DOHH2 (cell line): ENCODE measurements around the gene SUN1.

ENCODE experiments used
- H3F3A ChIP-seq: fragments of 200-600 bp; sonication (generic), shearing (Covaris generic); 2 replicates; pipeline ENCODE4 v1.6.0; 2016; ENCODE audit warnings: antibody characterized with exemption, mild to moderate bottlenecking; ENCODE audit not compliant: control insufficient read depth, insufficient read depth
- H3K27ac ChIP-seq: fragments of 200-600 bp; sonication (generic); 2 replicates; pipeline ENCODE4 v1.5.1; 2014; ENCODE audit warnings: low read depth, mild to moderate bottlenecking, low read length, moderate library complexity
- H3K27me3 ChIP-seq: fragments of 200-600 bp; sonication (generic); 2 replicates; pipeline ENCODE4 v1.6.1; 2014; ENCODE audit warnings: mild to moderate bottlenecking, low read length, mixed read lengths; ENCODE audit not compliant: control insufficient read depth
- H3K36me3 ChIP-seq: fragments of 200-600 bp; sonication (generic); 2 replicates; pipeline ENCODE4 v1.6.1; 2014; ENCODE audit warnings: mild to moderate bottlenecking, low read length, moderate library complexity, mixed read lengths; ENCODE audit not compliant: control insufficient read depth
- H3K4me1 ChIP-seq: fragments of 200-600 bp; sonication (generic); 2 replicates; pipeline ENCODE4 v1.6.1; 2014; ENCODE audit warnings: mild to moderate bottlenecking, low read length, mixed read lengths; ENCODE audit not compliant: control insufficient read depth
- H3K4me2 ChIP-seq: fragments of 200-600 bp; sonication (generic); 2 replicates; pipeline ENCODE4 v1.6.0; 2014; ENCODE audit warnings: mild to moderate bottlenecking, low read length, moderate library complexity
- H3K4me3 ChIP-seq: fragments of 200-600 bp; sonication (generic); 2 replicates; pipeline ENCODE4 v1.5.1; 2014; ENCODE audit warnings: mild to moderate bottlenecking, low read length, mixed read lengths
- H3K79me2 ChIP-seq: fragments of 200-600 bp; sonication (generic); 2 replicates; pipeline ENCODE4 v1.6.1; 2014; ENCODE audit warnings: mild to moderate bottlenecking, low read length, mixed read lengths; ENCODE audit not compliant: control insufficient read depth
- H3K9me2 ChIP-seq: fragments of 200-600 bp; sonication (generic); replicated peaks from 2 replicates; pipeline ENCODE4 v1.6.1; 2014; ENCODE audit warnings: mild to moderate bottlenecking, low read length, mixed read lengths; ENCODE audit not compliant: control insufficient read depth
- H3K9me3 ChIP-seq: fragments of 200-600 bp; sonication (generic); 2 replicates; pipeline ENCODE4 v1.6.1; 2014; ENCODE audit warnings: antibody characterized with exemption, low read length, mixed read lengths; ENCODE audit not compliant: control insufficient read depth, insufficient read depth
- H4K20me1 ChIP-seq: fragments of 200-600 bp; sonication (generic); 2 replicates; pipeline ENCODE4 v1.6.0; 2014; ENCODE audit warnings: low read depth, mild to moderate bottlenecking, antibody characterized with exemption, low read length, moderate library complexity; ENCODE audit not compliant: control insufficient read depth, insufficient read depth
- CTCF ChIP-seq: fragments of 200-600 bp; sonication (generic); IDR thresholded peaks from one replicate; pipeline ENCODE4 v1.5.1; 2014; ENCODE audit warnings: antibody characterized with exemption, mild to moderate bottlenecking, low read depth, low read length; ENCODE audit not compliant: poor library complexity, severe bottlenecking
- EZH2phosphoT487 ChIP-seq: fragments of 200-600 bp; sonication (generic); IDR thresholded peaks from 2 replicates; pipeline ENCODE4 v1.6.1; 2017; ENCODE audit warnings: borderline replicate concordance, mild to moderate bottlenecking, antibody characterized with exemption, low read length, moderate library complexity, mixed read lengths

Gene SUN1

GRCh38 chr7:853366-854117, 21.3 kb downstream of the SUN1 start:
- Histone ChIP-seq H4K20me1 (no peaks in the 10 kb centered on the region; the same call in 1 of the 2 replicates), H3K4me2 (no peak overlapping the region), H3K27me3 (no peaks in the 10 kb centered on the region), H3K4me1 (no peaks in the 10 kb centered on the region), H3K4me3 (no peak overlapping the region), H3K79me2 (no peaks in the 10 kb centered on the region), H3K27ac (no peak overlapping the region), H3K9me2 (no peaks in the 10 kb centered on the region), H3K9me3 (no peaks in the 10 kb centered on the region), H3K36me3 (peaks cover 82% of the 10 kb centered on the region), H3F3A (no peaks in the 10 kb centered on the region)
- TF ChIP-seq CTCF: no peak
- no peak for TF ChIP-seq EZH2phosphoT487

- Histone ChIP-seq H3K79me2 (no peaks in the 10 kb centered on the region), H4K20me1 (no peaks in the 10 kb centered on the region; the same call in 1 of the 2 replicates), H3K36me3 (peaks cover 82% of the 10 kb centered on the region), H3K4me2 (no peak overlapping the region), H3K27me3 (no peaks in the 10 kb centered on the region), H3K27ac (no peak overlapping the region), H3K9me3 (no peaks in the 10 kb centered on the region), H3F3A (no peaks in the 10 kb centered on the region), H3K9me2 (no peaks in the 10 kb centered on the region), H3K4me1 (no peaks in the 10 kb centered on the region), H3K4me3 (no peak overlapping the region)
- no peak for TF ChIP-seq CTCF
- no peak for TF ChIP-seq EZH2phosphoT487
Observed at GRCh38 chr7:854118-854775, 22.0 kb downstream of the SUN1 start.

GRCh38 chr7:855686-856369, 23.6 kb downstream of the SUN1 start:
- H3K36me3 ChIP-seq: peaks cover 88% of the 10 kb centered on the region
- H3K79me2 ChIP-seq: no peaks in the 10 kb centered on the region
- no peaks in the 10 kb centered on the region for H3K9me3 ChIP-seq
- H3K9me2 ChIP-seq: no peaks in the 10 kb centered on the region
- H3K4me3 ChIP-seq: no peak overlapping the region
- H4K20me1 ChIP-seq: no peaks in the 10 kb centered on the region; the same call in 1 of the 2 replicates
- no peak for TF ChIP-seq CTCF
- TF ChIP-seq EZH2phosphoT487: no peak
- no peak overlapping the region for H3K4me2 ChIP-seq
- no peaks in the 10 kb centered on the region for H3K27me3 ChIP-seq
- no peaks in the 10 kb centered on the region for H3K4me1 ChIP-seq
- H3K27ac ChIP-seq: no peak overlapping the region
- no peaks in the 10 kb centered on the region for H3F3A ChIP-seq
